Lung (tissue), 12 donors: Measurements from ENCODE around the gene SLC22A4. TPM values are rescaled to one million over a fixed set of nuclear protein-coding genes. Genes with fewer than 3 reads are reported as not detected.

Experiments
- ATAC-seq: fragments of 200-7000 bp; cut with Tn5 transposase; one replicate; pipeline ENCODE4 v1.9.1; 2020; ENCODE audit warnings: moderate number of reproducible peaks; ENCODE audit not compliant: insufficient read depth, low FRiP score
- DNase-seq, 3 donors: peaks; one replicate each; pipeline ENCODE4 v3.0.0-alpha.2; 2013 to 2017
- H3K27ac ChIP-seq, 2 donors: one replicate each; pipeline ENCODE4 v1.5.1; 2013; ENCODE audit warnings: mild to moderate bottlenecking in 2 of 2, moderate library complexity in 2 of 2, control low read depth in 1 of 2, inconsistent platforms in 1 of 2, low read depth in 1 of 2, low read length in 1 of 2
- H3K27me3 ChIP-seq, 3 donors: one replicate each; pipeline ENCODE4 v1.5.1; 2013; ENCODE audit warnings: low read length in 2 of 3; ENCODE audit not compliant: control insufficient read depth in 3 of 3, insufficient read depth in 3 of 3
- H3K36me3 ChIP-seq, 4 donors: one replicate each; pipeline ENCODE4 v1.5.1; 2013; ENCODE audit warnings: low read length in 4 of 4, mild to moderate bottlenecking in 1 of 4, moderate library complexity in 1 of 4; ENCODE audit not compliant: control insufficient read depth in 4 of 4, insufficient read depth in 4 of 4
- H3K4me1 ChIP-seq, 5 donors: one replicate each; pipeline ENCODE4 v1.5.1; 2013; ENCODE audit warnings: low read length in 5 of 5, mild to moderate bottlenecking in 2 of 5, moderate library complexity in 1 of 5; ENCODE audit not compliant: control insufficient read depth in 5 of 5, insufficient read depth in 5 of 5
- H3K4me3 ChIP-seq: one replicate; pipeline ENCODE4 v1.5.1; 2013; ENCODE audit warnings: mild to moderate bottlenecking, control low read depth, moderate library complexity
- H3K9ac ChIP-seq, 2 donors: one replicate each; pipeline ENCODE4 v1.5.1; 2013; ENCODE audit warnings: low read length in 2 of 2, control low read depth in 1 of 2; ENCODE audit not compliant: insufficient read depth in 1 of 2
- H3K9me3 ChIP-seq, 4 donors: one replicate each; pipeline ENCODE4 v1.5.1; 2013; ENCODE audit warnings: low read length in 3 of 4, mild to moderate bottlenecking in 1 of 4, moderate library complexity in 1 of 4; ENCODE audit not compliant: control insufficient read depth in 4 of 4, insufficient read depth in 3 of 4
- WGBS, 2 donors: extraction: QIAGEN DNeasy Blood & Tissue Kit; methylation state at CpG; one replicate each; pipeline ENCODE4 v1.1.7; 2013; 5-methylcytosine and 5-hydroxymethylcytosine counted together
- polyA plus RNA-seq, 2 donors: library from polyadenylated mRNA; stranded (reverse); fragments of 200-250 nt; gene quantifications; one replicate each; pipeline ENCODE4 v1.2.1, GENCODE V29; 2013
- total RNA-seq, 2 donors: library from RNA; depleted of rRNA in 1 of 2; stranded (reverse); fragments of >200 nt in 1 of 2; gene quantifications; one replicate each; pipeline ENCODE4 v1.2.1, GENCODE V29; 2014 to 2021
- TF ChIP-seq, protein P1 (sequence below): IDR thresholded peaks from 2 replicates; pipeline ENCODE4 v1.5.1; 2012; ENCODE audit warnings: mild to moderate bottlenecking; ENCODE audit errors: control extremely low read depth, extremely low read depth
- donor health status: control.
- donor health status: control.
- donor health status: Bipolar disorder and iron deficiency.
- donor health status: healthy.
- donor health status: DM: yes; HTN: yes; CAD: no.

The SLC22A4 gene
- total and polyA plus RNA-seq, 4 donors: 3.6 to 18.1 (median 13.3) TPM

GRCh38 chr5:132342291-132343180, 48.3 kb downstream of the SLC22A4 start:
- Histone ChIP-seq H3K9ac (no peak overlapping the region), H3K27ac (no peak overlapping the region), H3K4me1 (no peaks in the 10 kb centered on the region), H3K27me3 (no peaks in the 10 kb centered on the region), H3K9me3 (no peaks in the 10 kb centered on the region), H3K4me3 (no peak overlapping the region), H3K36me3 (peaks cover 0 to 3% (median 0%) of the 10 kb centered on the region in 4 donors)
- TF ChIP-seq, protein P1, sequence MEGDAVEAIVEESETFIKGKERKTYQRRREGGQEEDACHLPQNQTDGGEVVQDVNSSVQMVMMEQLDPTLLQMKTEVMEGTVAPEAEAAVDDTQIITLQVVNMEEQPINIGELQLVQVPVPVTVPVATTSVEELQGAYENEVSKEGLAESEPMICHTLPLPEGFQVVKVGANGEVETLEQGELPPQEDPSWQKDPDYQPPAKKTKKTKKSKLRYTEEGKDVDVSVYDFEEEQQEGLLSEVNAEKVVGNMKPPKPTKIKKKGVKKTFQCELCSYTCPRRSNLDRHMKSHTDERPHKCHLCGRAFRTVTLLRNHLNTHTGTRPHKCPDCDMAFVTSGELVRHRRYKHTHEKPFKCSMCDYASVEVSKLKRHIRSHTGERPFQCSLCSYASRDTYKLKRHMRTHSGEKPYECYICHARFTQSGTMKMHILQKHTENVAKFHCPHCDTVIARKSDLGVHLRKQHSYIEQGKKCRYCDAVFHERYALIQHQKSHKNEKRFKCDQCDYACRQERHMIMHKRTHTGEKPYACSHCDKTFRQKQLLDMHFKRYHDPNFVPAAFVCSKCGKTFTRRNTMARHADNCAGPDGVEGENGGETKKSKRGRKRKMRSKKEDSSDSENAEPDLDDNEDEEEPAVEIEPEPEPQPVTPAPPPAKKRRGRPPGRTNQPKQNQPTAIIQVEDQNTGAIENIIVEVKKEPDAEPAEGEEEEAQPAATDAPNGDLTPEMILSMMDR: no peak
- WGBS, 2 donors: 73 to 75% methylated on average over 5 of the region's 5 CpGs
- no peak for ATAC-seq
- no peak for DNase-seq

- ATAC-seq: no peak
- Histone ChIP-seq H3K36me3 (peaks cover 0 to 8% (median 3%) of the 10 kb centered on the region in 4 donors), H3K4me3 (no peak overlapping the region), H3K9me3 (peaks cover 0 to 5% (median 2%) of the 10 kb centered on the region in 4 donors), H3K9ac (no peak overlapping the region), H3K4me1 (no peaks in the 10 kb centered on the region), H3K27me3 (no peaks in the 10 kb centered on the region), H3K27ac (no peak overlapping the region)
- no peak for DNase-seq
- TF ChIP-seq, protein P1: no peak
- 83 to 84% methylated on average over 5 of the region's 5 CpGs for WGBS, 2 donors
Measured at GRCh38 chr5:132344775-132345514, 50.8 kb downstream of the SLC22A4 start.

GRCh38 chr5:132353486-132353995, 59.3 kb downstream of the SLC22A4 start:
- H3K9ac ChIP-seq: no peak overlapping the region
- ATAC-seq: no peak
- DNase-seq: no peak
- WGBS, 2 donors: 86 to 93% methylated on average over 1 of the region's 1 CpG
- H3K9me3 ChIP-seq: peaks cover 0 to 5% (median 2%) of the 10 kb centered on the region in 4 donors
- no peak overlapping the region for H3K4me3 ChIP-seq
- peaks cover 0 to 9% (median 0%) of the 10 kb centered on the region in 5 donors for H3K4me1 ChIP-seq
- H3K27ac ChIP-seq: no peak overlapping the region
- TF ChIP-seq, protein P1: no peak
- no peaks in the 10 kb centered on the region for H3K27me3 ChIP-seq
- H3K36me3 ChIP-seq: peaks cover 0 to 8% (median 3%) of the 10 kb centered on the region in 4 donors
